ENCODE data around the gene ZC3H13. TPM values are rescaled to one million over a fixed set of nuclear protein-coding genes. Genes with fewer than 3 reads are reported as not detected.

The ZC3H13 gene, protein sequence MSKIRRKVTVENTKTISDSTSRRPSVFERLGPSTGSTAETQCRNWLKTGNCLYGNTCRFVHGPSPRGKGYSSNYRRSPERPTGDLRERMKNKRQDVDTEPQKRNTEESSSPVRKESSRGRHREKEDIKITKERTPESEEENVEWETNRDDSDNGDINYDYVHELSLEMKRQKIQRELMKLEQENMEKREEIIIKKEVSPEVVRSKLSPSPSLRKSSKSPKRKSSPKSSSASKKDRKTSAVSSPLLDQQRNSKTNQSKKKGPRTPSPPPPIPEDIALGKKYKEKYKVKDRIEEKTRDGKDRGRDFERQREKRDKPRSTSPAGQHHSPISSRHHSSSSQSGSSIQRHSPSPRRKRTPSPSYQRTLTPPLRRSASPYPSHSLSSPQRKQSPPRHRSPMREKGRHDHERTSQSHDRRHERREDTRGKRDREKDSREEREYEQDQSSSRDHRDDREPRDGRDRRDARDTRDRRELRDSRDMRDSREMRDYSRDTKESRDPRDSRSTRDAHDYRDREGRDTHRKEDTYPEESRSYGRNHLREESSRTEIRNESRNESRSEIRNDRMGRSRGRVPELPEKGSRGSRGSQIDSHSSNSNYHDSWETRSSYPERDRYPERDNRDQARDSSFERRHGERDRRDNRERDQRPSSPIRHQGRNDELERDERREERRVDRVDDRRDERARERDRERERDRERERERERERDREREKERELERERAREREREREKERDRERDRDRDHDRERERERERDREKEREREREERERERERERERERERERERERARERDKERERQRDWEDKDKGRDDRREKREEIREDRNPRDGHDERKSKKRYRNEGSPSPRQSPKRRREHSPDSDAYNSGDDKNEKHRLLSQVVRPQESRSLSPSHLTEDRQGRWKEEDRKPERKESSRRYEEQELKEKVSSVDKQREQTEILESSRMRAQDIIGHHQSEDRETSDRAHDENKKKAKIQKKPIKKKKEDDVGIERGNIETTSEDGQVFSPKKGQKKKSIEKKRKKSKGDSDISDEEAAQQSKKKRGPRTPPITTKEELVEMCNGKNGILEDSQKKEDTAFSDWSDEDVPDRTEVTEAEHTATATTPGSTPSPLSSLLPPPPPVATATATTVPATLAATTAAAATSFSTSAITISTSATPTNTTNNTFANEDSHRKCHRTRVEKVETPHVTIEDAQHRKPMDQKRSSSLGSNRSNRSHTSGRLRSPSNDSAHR (N-terminal part only)
- 10 to 100 TPM; 34.1 to 37.7 TPM for total RNA-seq

GRCh38 chr13:46052319-46053161 is at the start of gene ZC3H13:
Gene ZC3H13 (minus strand): TSS chr13:46052746. CDS start chr13:46045507, 7,239 bp downstream.
- Mint-ChIP-seq H3K36me3 (ENCODE audit: low read depth) (peaks cover 11% of the 10 kb centered on the region), H3K4me1 (peaks cover 44% of the 10 kb centered on the region), H3K4me3 (peak within 1 kb of the TSS; percentile 92), H3K27me3 (peaks cover 15% of the 10 kb centered on the region), H3K27ac (peak within 1 kb of the TSS; percentile 89), H3K9me3 (no peaks in the 10 kb centered on the region)
- ChIA-PET CTCF (interaction anchor here (0.6 to 1.1 kb wide), 4 partner anchors 9 to 429 kb away, joined by 3 read pairs; no protein-coding TSS in a partner anchor), POLR2A (interaction anchor here (0.6 to 2.5 kb wide), 20 partner anchors 10 to 587 kb away, joined by 3 to 11 read pairs (median 4); partner anchors contain the start of genes COG3 and LCP1)
- peak; percentile 96 for DNase-seq

DNA sequence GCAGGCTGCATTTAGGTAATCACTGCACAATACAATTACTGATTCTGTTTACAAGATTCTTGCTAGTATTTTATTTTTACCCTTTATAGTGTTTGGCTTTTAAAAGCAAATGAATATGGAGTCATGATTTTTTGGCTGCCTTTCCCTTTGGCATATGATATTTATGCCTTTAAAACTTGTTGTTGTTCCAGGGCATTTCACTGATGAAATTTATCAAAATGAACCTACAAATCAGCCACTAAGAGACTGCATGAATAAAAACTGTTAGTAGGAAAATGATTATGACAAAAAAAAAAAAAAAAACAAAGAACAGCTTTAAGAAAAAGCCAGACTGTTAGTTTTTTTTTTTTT is 49.7 kb upstream of the ZC3H13 start:
- H3K36me3 Mint-ChIP-seq (ENCODE audit: low read depth) = no peaks in the 10 kb centered on the region
- ChIA-PET CTCF (no interaction called here), POLR2A (no interaction called here)
- H3K4me1 Mint-ChIP-seq = peaks cover 3% of the 10 kb centered on the region
- H3K27me3 Mint-ChIP-seq = peaks cover 10% of the 10 kb centered on the region
- H3K9me3 Mint-ChIP-seq = no peaks in the 10 kb centered on the region
- H3K4me3 Mint-ChIP-seq = no peak overlapping the region
- no peak overlapping the region for H3K27ac Mint-ChIP-seq
- DNase-seq = no peak

- Mint-ChIP-seq H3K36me3 (ENCODE audit: low read depth) (no peaks in the 10 kb centered on the region), H3K9me3 (no peaks in the 10 kb centered on the region), H3K4me3 (no peak overlapping the region), H3K4me1 (no peaks in the 10 kb centered on the region), H3K27ac (no peak overlapping the region), H3K27me3 (peaks cover 10% of the 10 kb centered on the region)
- DNase-seq = no peak
- ChIA-PET CTCF (no interaction called here), POLR2A (no interaction called here)
Observed at GRCh38 chr13:46101484-46102254, 49.1 kb upstream of the ZC3H13 start.

- Mint-ChIP-seq H3K9me3 (no peaks in the 10 kb centered on the region), H3K4me1 (no peaks in the 10 kb centered on the region), H3K4me3 (no peak overlapping the region), H3K36me3 (ENCODE audit: low read depth) (no peaks in the 10 kb centered on the region), H3K27me3 (peaks cover 10% of the 10 kb centered on the region), H3K27ac (no peak overlapping the region)
- POLR2A ChIA-PET = no interaction called here
- CTCF ChIA-PET = no interaction called here
- no peak for DNase-seq
Observed at GRCh38 chr13:46101002-46101401, 48.5 kb upstream of the ZC3H13 start.

GRCh38 chr13:46100191-46100815 is 47.8 kb upstream of the ZC3H13 start:
- ChIA-PET CTCF (no interaction called here), POLR2A (no interaction called here)
- DNase-seq = no peak
- H3K27ac Mint-ChIP-seq = no peak overlapping the region
- H3K9me3 Mint-ChIP-seq = no peaks in the 10 kb centered on the region
- H3K4me3 Mint-ChIP-seq = no peak overlapping the region
- H3K27me3 Mint-ChIP-seq = peaks cover 9% of the 10 kb centered on the region
- H3K4me1 Mint-ChIP-seq = no peaks in the 10 kb centered on the region
- no peaks in the 10 kb centered on the region for H3K36me3 Mint-ChIP-seq (ENCODE audit: low read depth)

- Mint-ChIP-seq H3K27ac (no peak overlapping the region), H3K4me3 (no peak overlapping the region), H3K27me3 (peaks cover 11% of the 10 kb centered on the region), H3K4me1 (no peaks in the 10 kb centered on the region), H3K36me3 (ENCODE audit: low read depth) (no peaks in the 10 kb centered on the region), H3K9me3 (no peaks in the 10 kb centered on the region)
- ChIA-PET CTCF (interaction anchor here (0.5 kb wide), 1 partner anchor 268 kb away, joined by 3 read pairs; no protein-coding TSS in a partner anchor), POLR2A (no interaction called here)
- DNase-seq = no peak
Observed at GRCh38 chr13:46097663-46098062, 45.1 kb upstream of the ZC3H13 start.

DNA sequence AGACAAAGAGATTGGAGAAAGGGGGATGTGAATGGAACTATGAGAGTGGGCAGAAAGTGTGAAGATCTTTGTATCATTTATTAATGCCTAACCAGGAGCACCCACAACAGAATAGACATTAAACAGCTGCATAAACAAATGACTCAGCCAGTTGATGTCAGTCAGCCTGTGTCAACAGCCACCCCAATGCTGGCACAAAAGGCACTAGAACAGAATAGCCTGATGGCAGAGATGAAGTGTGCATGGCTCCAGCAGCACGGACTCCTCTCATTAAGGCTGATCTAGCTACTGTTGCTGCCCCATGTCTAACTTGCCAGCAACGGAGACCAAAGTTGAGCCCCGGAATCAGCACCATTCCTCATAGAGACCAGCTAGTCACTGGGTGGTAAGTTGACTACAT is 44.5 kb upstream of the ZC3H13 start:
- ChIA-PET POLR2A (no interaction called here), CTCF (no interaction called here)
- Mint-ChIP-seq H3K27me3 (peaks cover 14% of the 10 kb centered on the region), H3K4me3 (no peak overlapping the region), H3K9me3 (no peaks in the 10 kb centered on the region), H3K27ac (no peak overlapping the region), H3K4me1 (no peaks in the 10 kb centered on the region), H3K36me3 (ENCODE audit: low read depth) (no peaks in the 10 kb centered on the region)
- DNase-seq = no peak

- peaks cover 15% of the 10 kb centered on the region for H3K27me3 Mint-ChIP-seq
- no peak for DNase-seq
- H3K36me3 Mint-ChIP-seq (ENCODE audit: low read depth) = no peaks in the 10 kb centered on the region
- no peak overlapping the region for H3K4me3 Mint-ChIP-seq
- CTCF ChIA-PET = no interaction called here
- POLR2A ChIA-PET = no interaction called here
- no peaks in the 10 kb centered on the region for H3K9me3 Mint-ChIP-seq
- H3K4me1 Mint-ChIP-seq = no peaks in the 10 kb centered on the region
- H3K27ac Mint-ChIP-seq = no peak overlapping the region
Observed at GRCh38 chr13:46094478-46094877, 41.9 kb upstream of the ZC3H13 start.

DNA sequence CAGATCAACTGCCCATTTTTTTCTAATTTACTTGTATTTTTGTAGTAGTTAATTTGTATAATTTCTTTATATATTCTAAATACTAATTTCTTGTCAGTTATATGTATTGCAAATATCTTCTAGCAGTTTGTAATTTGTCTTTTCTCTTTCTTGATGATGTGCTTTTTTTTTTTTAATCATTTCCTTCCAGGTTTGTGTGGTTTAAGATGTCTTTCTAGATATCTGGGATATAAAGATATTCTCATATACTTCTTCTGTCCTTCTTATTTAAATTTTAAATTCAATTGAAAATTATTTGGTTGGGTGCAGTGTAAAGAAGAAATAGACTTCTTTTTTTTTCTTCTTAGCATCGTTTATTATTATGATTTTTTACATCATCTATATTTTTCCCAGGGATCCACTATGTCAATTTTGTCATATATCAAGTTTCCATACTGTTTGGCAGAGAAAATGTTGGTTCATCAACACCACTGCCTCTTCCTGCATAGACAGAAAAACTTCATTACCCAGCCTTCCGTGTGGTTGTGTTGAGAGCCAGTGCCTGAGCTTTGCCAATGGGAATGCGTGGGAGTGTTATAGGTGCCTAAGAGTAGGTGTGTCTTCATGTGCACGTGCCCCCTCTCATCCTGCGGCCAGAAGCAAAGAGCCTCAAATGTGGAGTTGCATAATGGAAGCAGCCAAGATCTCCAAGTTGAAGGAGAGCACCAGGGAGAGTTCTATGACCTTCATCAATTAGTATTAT is 36.4 kb upstream of the ZC3H13 start:
- DNase-seq = no peak
- H3K36me3 Mint-ChIP-seq (ENCODE audit: low read depth) = no peaks in the 10 kb centered on the region
- H3K27me3 Mint-ChIP-seq = peaks cover 11% of the 10 kb centered on the region
- ChIA-PET POLR2A (no interaction called here), CTCF (no interaction called here)
- peaks cover 3% of the 10 kb centered on the region for H3K4me1 Mint-ChIP-seq
- no peak overlapping the region for H3K4me3 Mint-ChIP-seq
- no peak overlapping the region for H3K27ac Mint-ChIP-seq
- no peaks in the 10 kb centered on the region for H3K9me3 Mint-ChIP-seq

GRCh38 chr13:46087481-46087880 is 34.9 kb upstream of the ZC3H13 start:
- Mint-ChIP-seq H3K4me3 (no peak overlapping the region), H3K9me3 (no peaks in the 10 kb centered on the region), H3K27ac (no peak overlapping the region), H3K27me3 (peaks cover 2% of the 10 kb centered on the region), H3K4me1 (peaks cover 3% of the 10 kb centered on the region), H3K36me3 (ENCODE audit: low read depth) (no peaks in the 10 kb centered on the region)
- DNase-seq = no peak
- CTCF ChIA-PET = no interaction called here
- POLR2A ChIA-PET = no interaction called here

DNA sequence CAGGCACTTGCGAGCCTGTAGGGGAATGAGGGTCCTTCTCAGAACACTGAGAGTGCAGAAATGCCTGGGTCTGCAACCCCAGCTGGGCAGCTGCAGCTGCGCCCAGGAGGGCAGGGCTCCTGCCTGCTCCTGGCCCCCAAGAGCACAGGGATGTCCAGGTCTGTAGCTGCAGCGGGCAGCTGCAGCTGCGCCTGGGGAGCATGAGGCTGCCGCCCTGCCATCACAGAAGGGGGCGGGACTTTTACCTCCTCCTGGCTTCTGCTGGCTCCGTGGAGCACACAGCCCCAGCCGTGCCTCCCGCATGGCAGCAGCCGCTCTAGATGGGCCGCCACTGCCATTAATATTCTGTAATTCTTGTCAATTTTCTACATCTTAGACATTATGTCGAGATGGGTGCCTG is 34.4 kb upstream of the ZC3H13 start:
- Mint-ChIP-seq H3K27ac (no peak overlapping the region), H3K36me3 (ENCODE audit: low read depth) (no peaks in the 10 kb centered on the region), H3K27me3 (peaks cover under 1% of the 10 kb centered on the region), H3K4me3 (no peak overlapping the region), H3K4me1 (peaks cover 3% of the 10 kb centered on the region), H3K9me3 (no peaks in the 10 kb centered on the region)
- POLR2A ChIA-PET = no interaction called here
- CTCF ChIA-PET = no interaction called here
- DNase-seq = no peak

All from activated CD4-positive, alpha-beta memory T cell treated with anti-CD3 and anti-CD28 coated beads, Interleukin-2, amount 10 ng/mL, durations not matched to agents 7 days and 5 days (primary cell).